SK-N-SH (cell line): ENCODE measurements around the gene PRSS36.

Experiments used
- CTCF ChIP-seq: fragments of 200-600 bp; sonication (generic); IDR thresholded peaks from 2 replicates; pipeline ENCODE4 v1.6.1; 2017; ENCODE audit warnings: antibody characterized with exemption, mild to moderate bottlenecking, moderate library complexity
- EP300 ChIP-seq, 2 experiments: IDR thresholded peaks; 2 replicates each; pipeline versions ENCODE4 v1.4.0 to v1.6.1; 2012; ENCODE audit warnings: borderline replicate concordance in 1 of 2, low read depth in 1 of 2, low read length in 1 of 2
- GABPA ChIP-seq: IDR thresholded peaks from 2 replicates; pipeline ENCODE4 v1.4.0; 2012; ENCODE audit warnings: low read depth, mild to moderate bottlenecking
- GATA2 ChIP-seq: sonication (generic); formaldehyde crosslinking; IDR thresholded peaks from 2 replicates; pipeline ENCODE4 v1.5.0; 2020; ENCODE audit warnings: mild to moderate bottlenecking, missing genetic modification reagents
- JUND ChIP-seq: IDR thresholded peaks from 2 replicates; pipeline ENCODE4 v1.4.0; 2012
- MEF2A ChIP-seq: IDR thresholded peaks from 2 replicates; pipeline ENCODE4 v1.4.0; 2012; ENCODE audit warnings: low read depth, borderline replicate concordance
- POLR2AphosphoS5 ChIP-seq: IDR thresholded peaks from 2 replicates; pipeline ENCODE4 v1.6.1; 2012; ENCODE audit warnings: low read depth, low read length
- REST ChIP-seq: IDR thresholded peaks from 2 replicates; pipeline ENCODE4 v1.6.1; 2012; ENCODE audit warnings: mild to moderate bottlenecking, low read depth, low read length, moderate library complexity
- TEAD4 ChIP-seq: IDR thresholded peaks from 2 replicates; pipeline ENCODE4 v1.4.0; 2012; ENCODE audit warnings: mild to moderate bottlenecking, borderline replicate concordance; ENCODE audit not compliant: insufficient read depth
- ZBTB33 ChIP-seq: IDR thresholded peaks from 2 replicates; pipeline ENCODE4 v1.4.0; 2012; ENCODE audit warnings: low read depth, borderline replicate concordance
- TF ChIP-seq, protein P1 (sequence below): fragments of 150-350 bp; IDR thresholded peaks from 2 replicates; pipeline ENCODE4 v1.6.1; 2017; ENCODE audit warnings: antibody characterized with exemption, low read length, low read depth, borderline replicate concordance

DNA sequence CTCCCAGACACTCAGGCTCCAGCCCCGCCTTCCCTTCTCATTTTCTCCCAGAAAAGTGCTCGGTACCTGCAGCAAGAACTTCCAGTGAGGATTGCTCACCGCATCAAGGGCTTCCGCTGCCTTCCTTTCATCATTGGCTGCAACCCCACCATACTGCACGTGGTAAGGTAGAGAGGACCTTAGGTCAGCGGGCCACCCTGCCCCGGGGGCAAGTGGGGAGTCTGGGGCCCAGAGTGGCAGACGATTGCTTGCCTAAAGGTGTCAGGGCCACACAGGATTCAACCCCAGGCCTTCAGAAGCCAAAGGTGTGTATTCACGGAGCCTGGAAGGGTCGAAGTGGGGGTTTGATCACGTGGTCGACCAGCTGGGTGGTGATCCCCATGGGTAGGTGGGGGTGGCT is 40.2 kb downstream of the PRSS36 start:
- TF ChIP-seq POLR2AphosphoS5 (no peak), CTCF (no peak), GATA2 (CRISPR knock-in tag) (no peak), ZBTB33 (no peak), TEAD4 (no peak), EP300 (IDR thresholded peaks at IDR 0.05; ENCODE audit: borderline replicate concordance in 1 of 2, low read depth in 1 of 2, low read length in 1 of 2) (no peak), REST (no peak), GABPA (no peak), JUND (no peak), MEF2A (no peak)
- TF ChIP-seq, protein P1, sequence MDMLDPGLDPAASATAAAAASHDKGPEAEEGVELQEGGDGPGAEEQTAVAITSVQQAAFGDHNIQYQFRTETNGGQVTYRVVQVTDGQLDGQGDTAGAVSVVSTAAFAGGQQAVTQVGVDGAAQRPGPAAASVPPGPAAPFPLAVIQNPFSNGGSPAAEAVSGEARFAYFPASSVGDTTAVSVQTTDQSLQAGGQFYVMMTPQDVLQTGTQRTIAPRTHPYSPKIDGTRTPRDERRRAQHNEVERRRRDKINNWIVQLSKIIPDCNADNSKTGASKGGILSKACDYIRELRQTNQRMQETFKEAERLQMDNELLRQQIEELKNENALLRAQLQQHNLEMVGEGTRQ, result no peak
